T-cell (primary cell): ENCODE data around the gene PTPRA. TPM values are rescaled to one million over a fixed set of nuclear protein-coding genes. Genes with fewer than 3 reads are reported as not detected.

ENCODE experiments used
- ATAC-seq, 4 experiments: fragments of 200-7000 bp in 3 of 4; fragments of 150-1000 bp in 1 of 4; cut with Tn5 transposase; replicated peaks in 1 of 4; 1 replicate in 3 of 4; 2 replicates in 1 of 4; pipeline ENCODE4 v1.10.0; 2021; ENCODE audit warnings: moderate library complexity in 3 of 4, mild to moderate bottlenecking in 2 of 4, moderate number of reproducible peaks in 1 of 4
- CTCF ChIA-PET, 2 donors: fragments of 300-600 bp; sonication (Branson Sonifier 250); formaldehyde crosslinking; loops; one replicate each; lab custom pipeline; 2022; ENCODE audit warnings: antibody characterized with exemption in 2 of 2; lab: Charles Lee
- POLR2A ChIA-PET, 2 donors: fragments of 300-600 bp; sonication (Branson Sonifier 250); formaldehyde crosslinking; loops; one replicate each; lab custom pipeline; 2022; ENCODE audit warnings: antibody characterized with exemption in 2 of 2; lab: Charles Lee
- DNase-seq, 35 experiments: peaks; one replicate each; pipeline versions ENCODE4 v3.0.0 to v3.0.0-alpha.2; 2013 to 2023
- H3K27ac ChIP-seq: one replicate; pipeline ENCODE4 v1.5.1; 2013; ENCODE audit warnings: low read length
- H3K27me3 ChIP-seq, 2 experiments: replicated peaks in 1 of 2; 1 replicate in 1 of 2; 2 replicates in 1 of 2; pipeline versions ENCODE4 v1.6.1 to v1.7.0; 2013; ENCODE audit warnings: low read length in 1 of 2, mixed read lengths in 1 of 2; ENCODE audit not compliant: control insufficient read depth in 2 of 2, insufficient read depth in 2 of 2; ENCODE audit errors: extremely low read depth in 1 of 2
- H3K36me3 ChIP-seq, 2 donors: 1 replicate in 1 of 2; 2 replicates in 1 of 2; pipeline versions ENCODE4 v1.6.1 to v1.7.0; 2013; ENCODE audit warnings: low read length in 1 of 2; ENCODE audit not compliant: control insufficient read depth in 2 of 2, insufficient read depth in 1 of 2; ENCODE audit errors: extremely low read depth in 1 of 2
- H3K4me1 ChIP-seq, 2 experiments: 1 replicate in 1 of 2; 2 replicates in 1 of 2; pipeline versions ENCODE4 v1.6.1 to v1.7.0; 2013; ENCODE audit warnings: low read length in 2 of 2, mixed read lengths in 1 of 2; ENCODE audit not compliant: insufficient read depth in 2 of 2, control insufficient read depth in 1 of 2; ENCODE audit errors: extremely low read depth in 1 of 2
- H3K4me3 ChIP-seq, 2 donors: 1 replicate in 1 of 2; 2 replicates in 1 of 2; pipeline versions ENCODE4 v1.5.1 to v1.7.0; 2013; ENCODE audit warnings: mild to moderate bottlenecking in 2 of 2, low read length in 1 of 2, moderate library complexity in 1 of 2; ENCODE audit not compliant: control insufficient read depth in 1 of 2; ENCODE audit errors: extremely low read depth in 1 of 2
- H3K9me3 ChIP-seq: 2 replicates; pipeline ENCODE4 v1.7.0; 2013
- H3K27ac Mint-ChIP-seq, 2 donors: one replicate each; pipeline ENCODE4 v1.8.0; 2020 to 2021; ENCODE audit warnings: mild to moderate bottlenecking in 2 of 2, mixed read lengths in 2 of 2
- H3K27me3 Mint-ChIP-seq, 2 donors: one replicate each; pipeline ENCODE4 v1.8.0; 2021 to 2022; ENCODE audit warnings: mixed read lengths in 2 of 2
- H3K36me3 Mint-ChIP-seq: one replicate; pipeline ENCODE4 v1.8.0; 2021; ENCODE audit warnings: mixed read lengths
- H3K4me1 Mint-ChIP-seq, 3 donors: one replicate each; pipeline ENCODE4 v1.8.0; 2020 to 2022; ENCODE audit warnings: mixed read lengths in 3 of 3, mild to moderate bottlenecking in 1 of 3
- H3K4me3 Mint-ChIP-seq, 3 donors: one replicate each; pipeline ENCODE4 v1.8.0; 2020 to 2022; ENCODE audit warnings: mild to moderate bottlenecking in 3 of 3, mixed read lengths in 3 of 3, moderate library complexity in 3 of 3
- H3K9me3 Mint-ChIP-seq, 3 donors: one replicate each; pipeline ENCODE4 v1.8.0; 2020 to 2022; ENCODE audit warnings: mixed read lengths in 3 of 3
- WGBS: methylation state at CpG from one replicate; pipeline ENCODE4 v1.1.5; 2013; ENCODE audit warnings: missing lambda C conversion rate; ENCODE audit not compliant: insufficient coverage; 5-methylcytosine and 5-hydroxymethylcytosine counted together
- total RNA-seq, 35 experiments: library from RNA in 6 of 35; stranded (reverse) in 6 of 35; fragments of 120-200 nt in 1 of 35; gene quantifications; one replicate each; pipeline versions ENCODE4 v1.2.1 to v1.2.4 and lab custom pipeline; 2013 to 2026

PTPRA gene
- total RNA-seq, 5 donors from 2014 or later (not counting 1 experiment from before 2014, with no cell fraction given): 66.2 to 98.6 (median 71.5) TPM

DNA sequence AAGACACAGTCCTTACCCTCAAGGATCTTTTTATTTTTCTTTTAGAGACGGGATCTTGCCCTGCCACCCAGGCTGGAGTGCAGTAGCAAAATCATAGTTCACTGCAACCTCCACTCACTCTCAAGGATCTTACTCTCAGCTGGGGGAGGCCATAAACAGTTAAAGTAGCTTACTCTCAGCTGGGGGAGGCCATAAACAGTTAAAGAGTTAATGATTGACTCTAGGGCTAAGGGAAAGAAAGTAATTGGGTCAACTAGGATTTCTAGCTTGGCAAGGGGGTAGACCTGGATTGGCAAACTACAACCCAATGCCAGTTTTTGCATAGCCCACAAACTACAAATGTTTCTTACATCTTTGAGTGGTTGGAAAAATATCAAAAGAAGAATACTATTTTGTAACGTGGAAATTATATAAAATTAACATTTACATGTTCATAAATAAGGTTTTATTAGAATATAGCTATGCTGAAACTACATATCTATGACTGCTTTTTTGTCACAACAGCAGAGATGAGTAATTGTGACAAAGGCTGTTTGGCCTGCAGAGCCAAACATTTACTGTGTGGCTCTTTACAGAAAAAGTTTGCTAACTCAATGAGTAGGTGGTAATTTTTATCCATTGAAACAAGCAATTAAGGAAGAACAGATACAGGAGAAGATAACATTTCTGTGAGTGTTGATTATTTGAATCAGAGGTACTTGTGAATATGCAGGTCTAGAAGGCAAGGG lies 46.4 kb downstream of the PTPRA start:
- CTCF ChIA-PET: no interaction called here
- Histone ChIP-seq H3K27me3 (no peaks in the 10 kb centered on the region), H3K27ac (no peak overlapping the region), H3K4me3 (no peak overlapping the region), H3K9me3 (no peaks in the 10 kb centered on the region), H3K4me1 (no peaks in the 10 kb centered on the region), H3K36me3 (peaks cover 0 to 16% of the 10 kb centered on the region in 2 donors)
- DNase-seq (no peak), ATAC-seq (no peak)
- peak overlapping the region in 1 of 2 donors; percentile 22 for H3K27ac Mint-ChIP-seq
- peaks cover 28 to 39% (median 33%) of the 10 kb centered on the region in 3 donors for H3K4me1 Mint-ChIP-seq
- no peak overlapping the region for H3K4me3 Mint-ChIP-seq
- POLR2A ChIA-PET: interaction anchor here in 1 of 2 donors (0.6 kb wide), 1 partner anchor 69 kb away, joined by 11 read pairs; no protein-coding TSS in a partner anchor
- H3K27me3 Mint-ChIP-seq: no peaks in the 10 kb centered on the region
- peaks cover 22% of the 10 kb centered on the region for H3K36me3 Mint-ChIP-seq
- H3K9me3 Mint-ChIP-seq: no peaks in the 10 kb centered on the region
- WGBS: no CpG with 5 or more reads among the region's 2 CpGs

- POLR2A ChIA-PET: no interaction called here
- CTCF ChIA-PET: no interaction called here
Measured at GRCh38 chr20:2920473-2920872, 47.2 kb downstream of the PTPRA start.

GRCh38 chr20:2921506-2921905 lies 48.2 kb downstream of the PTPRA start:
- Histone ChIP-seq H3K36me3 (peaks cover 0 to 16% of the 10 kb centered on the region in 2 donors), H3K4me3 (no peak overlapping the region), H3K27ac (no peak overlapping the region), H3K27me3 (no peaks in the 10 kb centered on the region), H3K4me1 (no peaks in the 10 kb centered on the region), H3K9me3 (no peaks in the 10 kb centered on the region)
- CTCF ChIA-PET: no interaction called here
- no peaks in the 10 kb centered on the region for H3K27me3 Mint-ChIP-seq
- no peak overlapping the region for H3K4me3 Mint-ChIP-seq
- POLR2A ChIA-PET: no interaction called here
- no peak overlapping the region for H3K27ac Mint-ChIP-seq
- DNase-seq: no peak
- H3K36me3 Mint-ChIP-seq: peaks cover 36% of the 10 kb centered on the region
- peaks cover 28 to 34% (median 31%) of the 10 kb centered on the region in 3 donors for H3K4me1 Mint-ChIP-seq
- H3K9me3 Mint-ChIP-seq: no peaks in the 10 kb centered on the region
- ATAC-seq: no peak
- 88% methylated on average over 1 of the region's 4 CpGs for WGBS

More at GRCh38 chr20:2920473-2920872, 47.2 kb downstream of the PTPRA start:
- ATAC-seq (no peak), DNase-seq (no peak)
- H3K27me3 ChIP-seq: no peaks in the 10 kb centered on the region
- Mint-ChIP-seq H3K4me1 (peaks cover 28 to 34% (median 33%) of the 10 kb centered on the region in 3 donors), H3K27ac (peak overlapping the region in 1 of 2 donors; percentile 29), H3K27me3 (no peaks in the 10 kb centered on the region), H3K36me3 (peaks cover 28% of the 10 kb centered on the region), H3K4me3 (no peak overlapping the region), H3K9me3 (no peaks in the 10 kb centered on the region)
- 100% methylated on average over 1 of the region's 1 CpG for WGBS
- H3K4me1 ChIP-seq: no peaks in the 10 kb centered on the region
- H3K4me3 ChIP-seq: no peak overlapping the region
- H3K9me3 ChIP-seq: no peaks in the 10 kb centered on the region
- no peak overlapping the region for H3K27ac ChIP-seq
- peaks cover 0 to 16% of the 10 kb centered on the region in 2 donors for H3K36me3 ChIP-seq

DNA sequence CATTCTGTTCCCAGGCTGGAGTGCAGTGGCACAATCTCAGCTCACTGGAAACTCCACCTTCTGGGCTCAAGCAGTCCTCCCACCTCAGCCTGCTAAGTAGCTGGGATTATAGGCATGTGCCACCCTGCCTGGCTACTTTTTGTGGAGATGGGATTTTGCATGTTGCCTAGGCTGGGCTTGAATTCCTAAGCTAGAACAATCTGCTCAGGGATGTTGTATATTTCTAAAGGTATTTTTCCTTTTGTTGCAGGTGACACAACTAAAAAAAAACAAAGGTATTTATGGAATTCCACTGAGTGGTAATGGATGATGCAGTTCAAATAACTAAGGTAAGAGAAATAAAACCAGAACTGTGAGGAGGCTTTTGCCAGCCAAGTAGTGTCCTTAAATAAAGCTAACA lies 49.7 kb downstream of the PTPRA start:
- ChIA-PET POLR2A (interaction anchor here in 1 of 2 donors (0.6 kb wide), 1 partner anchor 132 kb away, joined by 3 read pairs; no protein-coding TSS in a partner anchor), CTCF (no interaction called here)
- Mint-ChIP-seq H3K4me3 (no peak overlapping the region), H3K27ac (no peak overlapping the region), H3K9me3 (no peaks in the 10 kb centered on the region), H3K27me3 (no peaks in the 10 kb centered on the region), H3K4me1 (peaks cover 28 to 32% (median 29%) of the 10 kb centered on the region in 3 donors), H3K36me3 (peaks cover 41% of the 10 kb centered on the region)
- ATAC-seq: no peak
- H3K4me1 ChIP-seq: no peaks in the 10 kb centered on the region
- H3K27ac ChIP-seq: no peak overlapping the region
- no peaks in the 10 kb centered on the region for H3K27me3 ChIP-seq
- no peak for DNase-seq
- no peaks in the 10 kb centered on the region for H3K9me3 ChIP-seq
- peaks cover 3 to 18% of the 10 kb centered on the region in 2 donors for H3K36me3 ChIP-seq
- no peak overlapping the region for H3K4me3 ChIP-seq

DNA sequence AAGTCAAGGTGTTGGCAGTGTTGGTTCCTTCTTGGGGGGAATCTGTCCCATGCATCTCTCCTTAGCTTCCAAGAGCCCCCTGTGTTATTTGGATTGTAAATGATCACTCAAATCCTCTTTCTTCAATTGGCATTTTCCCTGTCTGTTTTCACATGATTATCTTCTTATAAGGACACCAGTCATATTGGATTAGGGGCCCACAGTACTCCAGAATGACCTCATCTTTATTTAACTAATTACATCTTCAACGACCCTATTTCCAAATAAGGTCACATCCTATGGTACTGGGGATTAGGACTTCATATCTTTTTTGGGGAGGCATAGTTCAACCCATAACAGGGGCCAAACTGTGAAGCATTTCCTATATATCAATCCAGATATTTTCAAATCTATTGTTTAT lies 57.3 kb downstream of the PTPRA start:
- no CpG with 5 or more reads among the region's 1 CpG for WGBS
- Mint-ChIP-seq H3K9me3 (no peaks in the 10 kb centered on the region), H3K27me3 (no peaks in the 10 kb centered on the region), H3K4me1 (peaks cover 5 to 9% (median 9%) of the 10 kb centered on the region in 3 donors), H3K36me3 (peaks cover 17% of the 10 kb centered on the region), H3K4me3 (no peak overlapping the region), H3K27ac (no peak overlapping the region)
- Histone ChIP-seq H3K36me3 (peaks cover 3 to 10% of the 10 kb centered on the region in 2 donors), H3K9me3 (no peaks in the 10 kb centered on the region), H3K27ac (no peak overlapping the region), H3K4me3 (no peak overlapping the region), H3K4me1 (no peaks in the 10 kb centered on the region), H3K27me3 (no peaks in the 10 kb centered on the region)
- ATAC-seq (no peak), DNase-seq (no peak)
- POLR2A ChIA-PET: no interaction called here
- CTCF ChIA-PET: no interaction called here

GRCh38 chr20:2932498-2932897 lies 59.2 kb downstream of the PTPRA start:
- H3K27me3 ChIP-seq: no peaks in the 10 kb centered on the region
- no peaks in the 10 kb centered on the region for H3K9me3 Mint-ChIP-seq
- DNase-seq (no peak), ATAC-seq (no peak)
- no peak overlapping the region for H3K4me3 ChIP-seq
- H3K4me3 Mint-ChIP-seq: no peak overlapping the region
- H3K4me1 Mint-ChIP-seq: peaks cover 5 to 10% (median 10%) of the 10 kb centered on the region in 3 donors
- H3K36me3 ChIP-seq: peaks cover 0 to 8% of the 10 kb centered on the region in 2 donors
- CTCF ChIA-PET: no interaction called here
- no peak overlapping the region for H3K27ac Mint-ChIP-seq
- H3K9me3 ChIP-seq: no peaks in the 10 kb centered on the region
- POLR2A ChIA-PET: no interaction called here
- H3K27me3 Mint-ChIP-seq: no peaks in the 10 kb centered on the region
- no peaks in the 10 kb centered on the region for H3K4me1 ChIP-seq
- no peak overlapping the region for H3K27ac ChIP-seq
- H3K36me3 Mint-ChIP-seq: peaks cover 8% of the 10 kb centered on the region
